Gastrocnemius medialis (tissue), 4 donors: Measurements from ENCODE around the gene OXGR1. TPM values are rescaled to one million over a fixed set of nuclear protein-coding genes. Genes with fewer than 3 reads are reported as not detected.

Source experiments
- ATAC-seq, 2 donors: fragments of 150-250 bp; one replicate each; pipeline ENCODE4 v1.9.1; 2016
- DNase-seq, 2 donors: peaks; one replicate each; pipeline ENCODE4 v3.0.0-alpha.2; 2019
- H3K27ac ChIP-seq, 4 donors: fragments of 200-600 bp; sonication (generic); 1 replicate in 1 of 4; 2 replicates in 3 of 4; pipeline ENCODE4 v1.5.1; 2016 to 2018; ENCODE audit warnings: mild to moderate bottlenecking in 2 of 4, moderate library complexity in 1 of 4
- H3K27me3 ChIP-seq, 3 donors: fragments of 200-600 bp; sonication (generic) in 2 of 3; 1 replicate in 1 of 3; 2 replicates in 2 of 3; pipeline versions ENCODE4 v1.5.1 to v1.6.0; 2016 to 2019; ENCODE audit warnings: mild to moderate bottlenecking in 1 of 3, moderate library complexity in 1 of 3
- H3K36me3 ChIP-seq, 2 donors: fragments of 200-600 bp; sonication (generic) in 1 of 2; one replicate each; pipeline ENCODE4 v1.5.1; 2017 to 2018
- H3K4me1 ChIP-seq, 2 donors: fragments of 200-600 bp; sonication (generic) in 1 of 2; one replicate each; pipeline ENCODE4 v1.5.1; 2016 to 2017; ENCODE audit warnings: mild to moderate bottlenecking in 2 of 2
- H3K4me3 ChIP-seq, 4 donors: fragments of 200-600 bp; sonication (generic) in 3 of 4; 1 replicate in 1 of 4; 2 replicates in 3 of 4; pipeline ENCODE4 v1.5.1; 2016 to 2019; ENCODE audit warnings: mild to moderate bottlenecking in 2 of 4
- H3K9me3 ChIP-seq, 3 donors: fragments of 200-600 bp; sonication (generic) in 2 of 3; 1 replicate in 1 of 3; 2 replicates in 2 of 3; pipeline ENCODE4 v1.5.1; 2016 to 2019
- POLR2A ChIP-seq, 2 donors: fragments of 450-650 bp; IDR thresholded peaks; one replicate each; pipeline ENCODE4 v1.6.1; 2017; ENCODE audit warnings: antibody characterized with exemption in 2 of 2, mild to moderate bottlenecking in 2 of 2, moderate library complexity in 2 of 2
- in situ Hi-C, 4 donors: fragments of 200-750 bp; cut with MboI; loops; one replicate each; pipeline versions ENCODE4 v1.15.0 to v1.8.0; 2017; ENCODE audit warnings: low sequenced_read_pairs in 4 of 4
- intact Hi-C: fragments of 100-400 bp; cut with DNase I; formaldehyde crosslinking; loops from one replicate; pipeline ENCODE4 v1.15.1; 2023; ENCODE audit warnings: low total_unique reads
- total RNA-seq, 4 donors: library from RNA; depleted of rRNA; stranded (reverse); fragments of >200 nt; gene quantifications; one replicate each; pipeline versions ENCODE4 v1.1.0 to v1.2.3, GENCODE V29; 2016
- TF ChIP-seq, protein P1 (sequence below), 5 experiments: fragments of 450-650 bp in 3 of 5; fragments of 200-600 bp in 2 of 5; sonication (generic) in 2 of 5; IDR thresholded peaks in 4 of 5; conservative IDR thresholded peaks in 1 of 5; 1 replicate in 4 of 5; 2 replicates in 1 of 5; pipeline ENCODE4 v1.5.1; 2016 to 2019; ENCODE audit warnings: antibody characterized with exemption in 5 of 5, mild to moderate bottlenecking in 3 of 5, moderate library complexity in 3 of 5

OXGR1 gene
- total RNA-seq, 4 donors from 2014 or later = 0.09 to 0.13 TPM; not detected in 2

DNA sequence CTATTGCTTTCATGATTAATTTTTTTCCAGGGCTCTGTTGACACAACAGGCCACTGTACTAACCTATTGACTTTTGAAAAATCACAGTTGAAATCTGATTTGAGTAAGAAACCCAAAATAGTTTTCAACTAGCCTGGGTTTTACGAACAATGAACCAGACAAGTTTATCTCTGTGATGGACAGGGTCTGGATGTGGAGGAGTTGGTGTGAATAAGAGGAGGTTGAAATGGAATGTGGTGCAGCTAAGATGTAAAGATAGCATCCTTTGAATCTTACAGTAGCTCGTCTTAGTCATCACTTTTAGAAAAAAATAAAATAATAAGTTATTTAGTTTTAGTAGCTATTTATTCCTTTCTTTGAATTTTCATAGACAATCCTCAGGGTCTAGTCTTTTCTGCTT, 8.3 kb upstream of the OXGR1 start:
- intact Hi-C loops (no loop called here), in situ Hi-C loops (loop anchor here in 1 of 4 donors (25.0 kb wide), 1 partner anchor 810 kb away; no protein-coding TSS in a partner anchor)
- no peaks in the 10 kb centered on the region for H3K4me1 ChIP-seq
- H3K27ac ChIP-seq = no peak overlapping the region
- DNase-seq (no peak), ATAC-seq (no peak)
- no peak overlapping the region for H3K4me3 ChIP-seq
- TF ChIP-seq, protein P1, sequence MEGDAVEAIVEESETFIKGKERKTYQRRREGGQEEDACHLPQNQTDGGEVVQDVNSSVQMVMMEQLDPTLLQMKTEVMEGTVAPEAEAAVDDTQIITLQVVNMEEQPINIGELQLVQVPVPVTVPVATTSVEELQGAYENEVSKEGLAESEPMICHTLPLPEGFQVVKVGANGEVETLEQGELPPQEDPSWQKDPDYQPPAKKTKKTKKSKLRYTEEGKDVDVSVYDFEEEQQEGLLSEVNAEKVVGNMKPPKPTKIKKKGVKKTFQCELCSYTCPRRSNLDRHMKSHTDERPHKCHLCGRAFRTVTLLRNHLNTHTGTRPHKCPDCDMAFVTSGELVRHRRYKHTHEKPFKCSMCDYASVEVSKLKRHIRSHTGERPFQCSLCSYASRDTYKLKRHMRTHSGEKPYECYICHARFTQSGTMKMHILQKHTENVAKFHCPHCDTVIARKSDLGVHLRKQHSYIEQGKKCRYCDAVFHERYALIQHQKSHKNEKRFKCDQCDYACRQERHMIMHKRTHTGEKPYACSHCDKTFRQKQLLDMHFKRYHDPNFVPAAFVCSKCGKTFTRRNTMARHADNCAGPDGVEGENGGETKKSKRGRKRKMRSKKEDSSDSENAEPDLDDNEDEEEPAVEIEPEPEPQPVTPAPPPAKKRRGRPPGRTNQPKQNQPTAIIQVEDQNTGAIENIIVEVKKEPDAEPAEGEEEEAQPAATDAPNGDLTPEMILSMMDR (IDR thresholded peaks at IDR 0.05 in 4 of 5, conservative IDR thresholded peaks at IDR 0.05 in 1 of 5) = no peak
- no peak for TF ChIP-seq POLR2A (IDR thresholded peaks at IDR 0.05)
- no peaks in the 10 kb centered on the region for H3K36me3 ChIP-seq
- no peaks in the 10 kb centered on the region for H3K9me3 ChIP-seq
- H3K27me3 ChIP-seq = no peaks in the 10 kb centered on the region

DNA sequence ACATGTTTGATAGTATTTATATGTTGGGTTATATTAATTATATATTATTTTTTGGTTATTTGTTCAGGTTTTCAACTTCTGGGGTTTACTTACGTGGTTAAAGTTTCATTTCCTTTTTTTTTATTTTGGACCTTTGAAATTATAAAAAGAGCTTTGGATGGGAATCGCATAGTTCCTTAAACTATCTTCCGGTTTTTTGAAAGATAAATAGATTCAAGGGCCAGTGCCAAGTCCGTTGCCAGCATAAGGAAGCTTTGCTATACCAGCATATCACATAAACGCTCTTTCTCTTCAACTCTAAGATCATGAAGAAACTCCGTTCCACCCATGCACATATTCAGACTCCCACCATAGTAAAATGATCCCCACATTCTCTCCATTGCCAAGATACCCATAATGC, 7.4 kb upstream of the OXGR1 start:
- TF ChIP-seq, protein P1 (IDR thresholded peaks at IDR 0.05 in 4 of 5, conservative IDR thresholded peaks at IDR 0.05 in 1 of 5) = no peak
- no peak for TF ChIP-seq POLR2A (IDR thresholded peaks at IDR 0.05)
- ATAC-seq = no peak
- no peak overlapping the region for H3K4me3 ChIP-seq
- no peaks in the 10 kb centered on the region for H3K27me3 ChIP-seq
- H3K4me1 ChIP-seq = no peaks in the 10 kb centered on the region
- H3K36me3 ChIP-seq = no peaks in the 10 kb centered on the region
- no peaks in the 10 kb centered on the region for H3K9me3 ChIP-seq
- H3K27ac ChIP-seq = no peak overlapping the region
- intact Hi-C loops = no loop called here
- in situ Hi-C loops = loop anchor here in 1 of 4 donors (25.0 kb wide), 1 partner anchor 811 kb away; no protein-coding TSS in a partner anchor
- no peak for DNase-seq

DNA sequence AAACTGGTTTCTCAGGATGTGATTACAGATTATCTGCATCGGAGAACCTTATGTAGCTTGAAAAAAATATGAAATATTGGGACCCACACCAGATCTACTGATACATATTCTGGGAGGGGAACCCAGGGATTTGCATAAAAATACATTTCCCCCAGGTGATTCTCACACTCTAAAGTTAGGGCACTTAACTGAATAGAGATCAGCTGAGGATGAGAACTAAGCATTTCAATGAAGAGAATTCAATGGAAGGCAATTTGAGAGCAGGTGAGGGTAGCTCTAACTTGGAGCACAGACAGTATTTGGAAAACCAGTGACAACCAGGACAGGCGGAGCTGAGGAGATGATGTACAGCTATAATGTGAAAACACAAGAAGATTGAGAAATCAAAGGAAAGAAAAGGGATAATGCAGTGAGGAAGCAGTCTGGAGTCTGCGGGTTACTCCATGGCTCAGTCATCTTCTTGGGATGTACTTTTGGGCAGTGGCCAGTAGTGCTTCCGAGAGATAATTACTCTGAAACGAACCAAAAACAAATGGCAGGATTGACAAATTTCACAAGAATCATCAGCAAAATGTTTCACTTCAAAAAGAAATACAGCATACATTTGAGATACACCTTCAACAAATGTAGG, 6.1 kb upstream of the OXGR1 start:
- peaks cover 0 to under 1% (median 0%) of the 10 kb centered on the region in 3 donors for H3K27me3 ChIP-seq

DNA sequence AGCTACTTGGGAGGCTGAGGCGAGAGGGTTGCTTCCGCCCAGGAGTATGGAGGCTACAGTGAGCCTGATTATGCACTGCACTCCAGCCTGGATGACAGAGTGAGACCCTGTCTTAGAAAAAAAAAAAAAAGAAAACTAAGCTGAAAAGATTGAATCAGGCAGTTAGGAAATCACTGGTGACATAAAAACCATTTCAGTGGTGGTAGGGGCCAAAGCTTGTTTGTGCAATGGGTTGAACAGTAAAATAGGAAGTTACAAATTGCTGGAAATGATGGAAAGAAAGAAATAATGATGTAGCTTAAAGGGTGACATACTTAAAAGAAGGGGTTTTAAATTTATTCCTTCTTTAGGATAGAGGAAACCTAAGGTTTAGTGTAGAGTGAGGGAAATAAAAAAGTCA, 4.8 kb upstream of the OXGR1 start:
- ATAC-seq (no peak), DNase-seq (no peak)
- H3K9me3 ChIP-seq = no peaks in the 10 kb centered on the region
- no peaks in the 10 kb centered on the region for H3K36me3 ChIP-seq
- TF ChIP-seq POLR2A (IDR thresholded peaks at IDR 0.05) = no peak
- TF ChIP-seq, protein P1 (IDR thresholded peaks at IDR 0.05 in 4 of 5, conservative IDR thresholded peaks at IDR 0.05 in 1 of 5) = no peak
- H3K27me3 ChIP-seq = peaks cover 5 to 6% (median 6%) of the 10 kb centered on the region in 3 donors
- H3K4me1 ChIP-seq = peaks cover 0 to 6% of the 10 kb centered on the region in 2 donors
- intact Hi-C loops = no loop called here
- in situ Hi-C loops = no loop called here
- H3K4me3 ChIP-seq = no peak overlapping the region
- H3K27ac ChIP-seq = no peak overlapping the region

More for the DNA sequence above, 6.1 kb upstream of the OXGR1 start:
- TF ChIP-seq, protein P1 (IDR thresholded peaks at IDR 0.05 in 4 of 5, conservative IDR thresholded peaks at IDR 0.05 in 1 of 5) = no peak
- no peak for TF ChIP-seq POLR2A (IDR thresholded peaks at IDR 0.05)
- ATAC-seq (no peak), DNase-seq (no peak)
- intact Hi-C loops (no loop called here), in situ Hi-C loops (loop anchor here in 1 of 4 donors (25.0 kb wide), 1 partner anchor 812 kb away; no protein-coding TSS in a partner anchor)
- Histone ChIP-seq H3K27ac (no peak overlapping the region), H3K4me1 (no peaks in the 10 kb centered on the region), H3K36me3 (no peaks in the 10 kb centered on the region), H3K9me3 (no peaks in the 10 kb centered on the region), H3K4me3 (no peak overlapping the region)
